ENCODE results near the gene CYSRT1.
A peak's percentile ranks its signal among the peaks of the same experiment; 100 is the strongest.

DNA sequence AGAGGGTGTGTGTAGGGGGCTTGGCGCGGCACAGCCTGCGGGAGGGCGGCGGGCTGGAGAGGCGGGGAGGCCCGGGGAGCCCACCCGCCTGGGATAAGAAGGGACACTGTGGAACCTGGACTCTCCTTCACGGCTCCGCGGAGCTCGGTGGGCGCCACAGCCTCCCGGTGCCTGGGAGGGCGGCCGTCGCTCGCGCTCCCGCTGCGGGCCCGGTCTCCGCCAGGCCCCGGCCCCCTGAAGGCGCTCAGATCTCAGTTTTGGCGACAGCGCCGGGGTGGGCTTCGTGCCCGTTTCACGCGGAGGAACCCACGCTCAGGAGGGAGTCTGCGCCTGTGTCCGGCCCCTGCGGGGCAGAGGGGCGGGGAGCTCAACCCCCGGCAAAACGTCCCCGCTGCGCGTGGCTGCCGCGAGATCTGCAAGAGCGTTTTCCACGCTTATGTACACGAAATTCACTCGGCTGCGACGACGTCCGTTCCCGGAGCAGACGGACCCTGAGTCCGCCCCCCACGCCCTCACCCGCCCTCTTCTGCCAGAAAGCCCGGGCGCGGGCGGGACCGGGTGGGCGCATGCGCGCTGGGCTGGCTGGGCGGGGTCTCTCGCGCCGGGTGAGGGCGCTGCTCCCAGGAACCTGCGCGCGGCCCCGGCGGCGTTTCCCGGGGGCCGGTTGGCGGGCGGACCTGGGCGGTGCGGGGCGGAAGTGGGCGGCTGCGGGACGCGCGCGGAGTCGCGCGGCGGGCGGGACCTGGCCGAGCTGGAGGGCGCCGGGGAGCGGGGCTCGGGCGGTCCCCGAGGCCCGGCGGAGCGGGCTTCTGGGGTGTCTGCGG, 29.9 kb downstream of the CYSRT1 start, which contains the start of gene NELFB:
- TF ChIP-seq, protein P1, sequence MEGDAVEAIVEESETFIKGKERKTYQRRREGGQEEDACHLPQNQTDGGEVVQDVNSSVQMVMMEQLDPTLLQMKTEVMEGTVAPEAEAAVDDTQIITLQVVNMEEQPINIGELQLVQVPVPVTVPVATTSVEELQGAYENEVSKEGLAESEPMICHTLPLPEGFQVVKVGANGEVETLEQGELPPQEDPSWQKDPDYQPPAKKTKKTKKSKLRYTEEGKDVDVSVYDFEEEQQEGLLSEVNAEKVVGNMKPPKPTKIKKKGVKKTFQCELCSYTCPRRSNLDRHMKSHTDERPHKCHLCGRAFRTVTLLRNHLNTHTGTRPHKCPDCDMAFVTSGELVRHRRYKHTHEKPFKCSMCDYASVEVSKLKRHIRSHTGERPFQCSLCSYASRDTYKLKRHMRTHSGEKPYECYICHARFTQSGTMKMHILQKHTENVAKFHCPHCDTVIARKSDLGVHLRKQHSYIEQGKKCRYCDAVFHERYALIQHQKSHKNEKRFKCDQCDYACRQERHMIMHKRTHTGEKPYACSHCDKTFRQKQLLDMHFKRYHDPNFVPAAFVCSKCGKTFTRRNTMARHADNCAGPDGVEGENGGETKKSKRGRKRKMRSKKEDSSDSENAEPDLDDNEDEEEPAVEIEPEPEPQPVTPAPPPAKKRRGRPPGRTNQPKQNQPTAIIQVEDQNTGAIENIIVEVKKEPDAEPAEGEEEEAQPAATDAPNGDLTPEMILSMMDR (IDR thresholded peaks at IDR 0.05): peak in 1 of 7 experiments; percentile 33
- TF ChIP-seq EP300 (IDR thresholded peaks at IDR 0.05): no peak
- no peak for TF ChIP-seq POLR2A (IDR thresholded peaks at IDR 0.05)
- peak; percentile 33 to 85 (median 75) for TF ChIP-seq POLR2AphosphoS5 (IDR thresholded peaks at IDR 0.05)
